Chondrocyte (in vitro differentiated cells): Measurements from ENCODE around the gene SLC39A6. TPM values are rescaled to one million over a fixed set of nuclear protein-coding genes. Genes with fewer than 3 reads are reported as not detected.
A peak's percentile ranks its signal among the peaks of the same experiment; 100 is the strongest.
"Not testable (repeated sequence)": the region's sequence is repeated elsewhere in the genome, so short reads cannot be mapped to it uniquely, and the experiment has no call there.

Source experiments
- DNase-seq: peaks from one replicate; pipeline ENCODE4 v3.0.0; 2021; ENCODE audit warnings: mixed read lengths, low spot score
- H3K27ac Mint-ChIP-seq: one replicate; pipeline ENCODE4 v1.8.0; 2021; ENCODE audit warnings: mild to moderate bottlenecking, moderate library complexity, mixed read lengths; ENCODE audit not compliant: unreplicated experiment
- H3K27me3 Mint-ChIP-seq: 2 replicates; pipeline ENCODE4 v1.8.0; 2021; ENCODE audit warnings: low read depth, mixed read lengths
- H3K36me3 Mint-ChIP-seq: 2 replicates; pipeline ENCODE4 v1.8.0; 2021; ENCODE audit warnings: low read depth, mixed read lengths
- H3K4me1 Mint-ChIP-seq: 2 replicates; pipeline ENCODE4 v1.8.0; 2021; ENCODE audit warnings: low read depth, mild to moderate bottlenecking, mixed read lengths
- H3K4me3 Mint-ChIP-seq: one replicate; pipeline ENCODE4 v1.8.0; 2021; ENCODE audit warnings: mild to moderate bottlenecking, moderate library complexity, mixed read lengths; ENCODE audit not compliant: unreplicated experiment
- H3K9me3 Mint-ChIP-seq: 2 replicates; pipeline ENCODE4 v1.8.0; 2021; ENCODE audit warnings: low read depth, mixed read lengths
- CTCF ChIP-seq: fragments of 200-600 bp; sonication (generic); IDR thresholded peaks from 2 replicates; pipeline ENCODE4 v1.5.0; 2021; ENCODE audit warnings: antibody characterized with exemption, mild to moderate bottlenecking, moderate library complexity
- total RNA-seq: library from RNA; stranded (reverse); gene quantifications from 3 replicates; pipeline ENCODE4 v1.2.1, GENCODE V29; 2021

The SLC39A6 gene
- total RNA-seq, 1 donor from 2014 or later, result 86.4 TPM

DNA sequence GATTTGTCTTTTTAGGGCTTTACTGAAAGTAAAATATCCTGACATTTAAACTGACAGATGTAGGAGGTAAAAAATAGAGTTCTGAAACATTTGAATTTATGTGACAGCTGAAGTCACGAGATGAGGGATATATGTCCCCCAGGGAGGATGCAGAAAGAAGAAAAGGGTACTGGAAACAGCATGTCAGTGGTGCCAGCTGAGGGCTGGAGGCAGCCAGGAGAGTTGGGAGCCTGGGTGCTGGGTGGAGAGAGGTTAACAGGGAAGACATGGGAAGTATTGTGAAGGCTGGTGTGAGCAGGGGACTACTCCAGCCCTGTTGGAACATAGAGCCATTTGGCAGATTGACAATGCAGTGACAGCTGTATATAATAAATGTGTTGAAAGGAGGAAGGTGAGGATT lies 46.3 kb upstream of the SLC39A6 start:
- Mint-ChIP-seq H3K27ac (no peak overlapping the region), H3K9me3 (no peaks in the 10 kb centered on the region), H3K4me1 (peaks cover 11% of the 10 kb centered on the region), H3K27me3 (no peaks in the 10 kb centered on the region), H3K4me3 (no peak overlapping the region), H3K36me3 (peaks cover 23% of the 10 kb centered on the region)
- no peak for TF ChIP-seq CTCF
- no peak for DNase-seq

GRCh38 chr18:36169938-36170337 lies 40.8 kb upstream of the SLC39A6 start:
- Mint-ChIP-seq H3K27me3 (no peaks in the 10 kb centered on the region), H3K9me3 (no peaks in the 10 kb centered on the region), H3K4me3 (no peak overlapping the region), H3K4me1 (peaks cover 4% of the 10 kb centered on the region), H3K36me3 (peaks cover 31% of the 10 kb centered on the region), H3K27ac (no peak overlapping the region)
- TF ChIP-seq CTCF, result no peak
- DNase-seq, result no peak

DNA sequence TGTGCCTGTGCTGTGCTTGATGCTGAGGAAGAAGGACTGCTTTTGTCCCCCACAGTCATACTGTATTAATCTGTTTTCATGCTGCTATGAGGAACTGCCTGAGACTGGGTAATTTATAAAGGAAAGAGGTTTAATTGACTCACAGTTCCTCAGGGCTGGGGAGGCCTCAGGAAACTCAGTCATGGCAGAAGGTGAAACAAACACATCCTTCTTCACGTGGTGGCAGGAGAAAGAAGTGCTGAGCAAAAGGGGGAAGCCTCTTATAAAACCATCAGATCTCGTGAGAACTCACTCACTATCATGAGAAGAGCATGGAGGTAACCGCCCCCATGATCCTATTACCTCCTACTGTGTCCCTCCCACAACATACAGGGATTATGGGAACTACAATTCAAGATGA lies 39.2 kb upstream of the SLC39A6 start:
- not testable (repeated sequence) for H3K27ac Mint-ChIP-seq, H3K4me1 Mint-ChIP-seq

GRCh38 chr18:36167692-36168218 lies 38.6 kb upstream of the SLC39A6 start:
- Mint-ChIP-seq H3K4me3 (no peak overlapping the region), H3K36me3 (peaks cover 37% of the 10 kb centered on the region), H3K27me3 (no peaks in the 10 kb centered on the region)

More for the DNA sequence above, 39.2 kb upstream of the SLC39A6 start:
- H3K27me3 Mint-ChIP-seq, H3K4me3 Mint-ChIP-seq, DNase-seq, H3K9me3 Mint-ChIP-seq: not testable (repeated sequence)
- peaks cover 35% of the 10 kb centered on the region for H3K36me3 Mint-ChIP-seq

GRCh38 chr18:36162981-36163380 lies 33.8 kb upstream of the SLC39A6 start:
- Mint-ChIP-seq H3K36me3 (peaks cover 43% of the 10 kb centered on the region), H3K9me3 (no peaks in the 10 kb centered on the region), H3K4me3 (no peak overlapping the region), H3K4me1 (peaks cover 18% of the 10 kb centered on the region), H3K27me3 (no peaks in the 10 kb centered on the region), H3K27ac (peak overlapping the region; percentile 68)
- TF ChIP-seq CTCF, result no peak
- DNase-seq, result no peak

More at GRCh38 chr18:36167692-36168218, 38.6 kb upstream of the SLC39A6 start:
- no peak overlapping the region for H3K27ac Mint-ChIP-seq
- peaks cover 4% of the 10 kb centered on the region for H3K4me1 Mint-ChIP-seq
- DNase-seq, result no peak
- no peaks in the 10 kb centered on the region for H3K9me3 Mint-ChIP-seq
- no peak for TF ChIP-seq CTCF

DNA sequence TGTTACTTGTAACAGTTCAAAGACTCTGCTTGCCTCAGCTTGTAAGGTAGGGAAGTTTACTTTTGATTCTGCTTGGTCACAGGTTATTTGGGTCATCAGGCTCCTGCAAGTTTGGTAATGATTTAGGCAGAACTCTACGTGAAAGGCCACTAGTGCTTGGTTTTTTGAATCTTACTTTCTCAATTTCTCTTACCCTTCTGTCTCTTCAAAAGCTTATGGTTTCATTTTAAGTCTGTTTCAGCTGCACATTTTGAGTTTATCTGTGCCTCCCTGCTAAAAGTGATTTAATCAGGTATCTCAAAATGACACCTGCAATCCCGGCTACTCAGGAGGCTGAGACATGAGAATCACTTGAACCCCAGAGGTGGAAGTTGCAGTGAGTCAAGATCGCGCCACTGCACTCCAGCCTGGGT lies 31.8 kb upstream of the SLC39A6 start:
- Mint-ChIP-seq H3K4me3 (no peak overlapping the region), H3K27me3 (no peaks in the 10 kb centered on the region), H3K36me3 (peaks cover 49% of the 10 kb centered on the region), H3K27ac (no peak overlapping the region), H3K9me3 (no peaks in the 10 kb centered on the region), H3K4me1 (peaks cover 32% of the 10 kb centered on the region)
- DNase-seq, result no peak
- no peak for TF ChIP-seq CTCF
